K562 (cell line): ENCODE data around the gene HRAS. TPM values are rescaled to one million over a fixed set of nuclear protein-coding genes. Genes with fewer than 3 reads are reported as not detected.

ENCODE experiments used
- ATAC-seq: fragments of 200-7000 bp; cut with Tn5 transposase; 3 replicates; pipeline ENCODE4 v1.9.1; 2020; ENCODE audit warnings: moderate library complexity
- BruUV-seq: library from RNA; stranded (reverse); fragments of 400-500 nt; replicated peaks from 2 replicates; lab custom pipeline; 2021; lab: Mats Ljungman, UMichigan
- CTCF ChIA-PET: fragments of 300-600 bp; formaldehyde crosslinking; extraction: SDS; loops from one replicate; lab custom pipeline; 2021; ENCODE audit warnings: low intra/inter-chr PET ratio; lab: Yijun Ruan, JAX
- POLR2A ChIA-PET: fragments of 300-600, 350-650 bp; sonication (Branson Sonifier 250); formaldehyde crosslinking; extraction: SDS; loops from one replicate; lab custom pipeline; 2021; ENCODE audit warnings: antibody characterized with exemption, inconsistent platforms; lab: Yijun Ruan, JAX
- DNase-seq, 4 experiments: peaks; one replicate each; pipeline versions ENCODE4 v3.0.0 to v3.0.0-alpha.2; 2011 to 2018; ENCODE audit warnings: low spot score in 3 of 4, mixed read lengths in 3 of 4; ENCODE audit errors: extremely low read depth in 1 of 4
- FAIRE-seq: peaks from 2 replicates; lab custom pipeline; 2011; peaks lifted over from hg19 to GRCh38; lab: Jason Lieb, UNC
- H2AFZ ChIP-seq: 2 replicates; pipeline ENCODE4 v1.6.0; 2011; ENCODE audit warnings: low read depth, low read length, control low read depth, inconsistent platforms
- H3K27ac ChIP-seq: fragments of 200-600 bp; 3 replicates; pipeline ENCODE4 v1.8.0; 2011; ENCODE audit warnings: low read depth, mild to moderate bottlenecking, control low read depth, inconsistent platforms, low read length, moderate library complexity, mixed read lengths; ENCODE audit errors: extremely low read depth
- H3K27me3 ChIP-seq, 2 experiments: fragments of 300-600 bp in 1 of 2; 2 replicates in 1 of 2; 3 replicates in 1 of 2; pipeline versions ENCODE4 v1.6.0 to v1.8.0; 2011; ENCODE audit warnings: inconsistent platforms in 2 of 2, low read length in 2 of 2, mild to moderate bottlenecking in 1 of 2, mixed read lengths in 1 of 2, moderate library complexity in 1 of 2; ENCODE audit not compliant: control insufficient read depth in 2 of 2, insufficient read depth in 2 of 2
- H3K36me3 ChIP-seq: fragments of 300-600 bp; 3 replicates; pipeline ENCODE4 v1.8.0; 2011; ENCODE audit warnings: mild to moderate bottlenecking, low read length, inconsistent platforms; ENCODE audit not compliant: control insufficient read depth, insufficient read depth
- H3K4me1 ChIP-seq, 2 experiments: fragments of 200-600 bp in 1 of 2; replicated peaks in 1 of 2; 2 replicates in 1 of 2; 3 replicates in 1 of 2; pipeline versions ENCODE4 v1.5.1 to v1.8.0; 2011; ENCODE audit warnings: inconsistent platforms in 2 of 2, low read length in 2 of 2, mild to moderate bottlenecking in 1 of 2, mixed read lengths in 1 of 2, moderate library complexity in 1 of 2; ENCODE audit not compliant: control insufficient read depth in 2 of 2, insufficient read depth in 2 of 2
- H3K4me2 ChIP-seq: 2 replicates; pipeline ENCODE4 v1.6.1; 2011; ENCODE audit warnings: low read length, control low read depth, inconsistent platforms, mixed read lengths; ENCODE audit not compliant: insufficient read depth
- H3K4me3 ChIP-seq: fragments of 200-600 bp; sonication (generic), shearing (Covaris generic); 2 replicates; pipeline ENCODE4 v1.5.1; 2016; ENCODE audit warnings: control low read depth, inconsistent platforms
- H3K79me2 ChIP-seq: fragments of 200-600 bp; 3 replicates; pipeline ENCODE4 v1.8.0; 2011; ENCODE audit warnings: low read length, inconsistent platforms; ENCODE audit not compliant: control insufficient read depth, insufficient read depth
- H3K9ac ChIP-seq, 2 experiments: 2 replicates each; pipeline versions ENCODE4 v1.6.0 to v1.6.1; 2011; ENCODE audit warnings: low read depth in 2 of 2, low read length in 2 of 2, control low read depth in 1 of 2, inconsistent platforms in 1 of 2, mild to moderate bottlenecking in 1 of 2, mixed read lengths in 1 of 2; ENCODE audit not compliant: insufficient read depth in 1 of 2
- H3K9me1 ChIP-seq: one replicate; pipeline ENCODE4 v1.6.0; 2011; ENCODE audit warnings: inconsistent platforms, mild to moderate bottlenecking, low read length, moderate library complexity; ENCODE audit not compliant: control insufficient read depth, insufficient read depth
- H3K9me3 ChIP-seq: replicated peaks from 2 replicates; pipeline ENCODE4 v1.5.1; 2011; ENCODE audit warnings: low read depth, low read length, inconsistent platforms; ENCODE audit not compliant: control insufficient read depth, insufficient read depth
- H4K20me1 ChIP-seq: replicated peaks from 2 replicates; pipeline ENCODE4 v1.6.1; 2011; ENCODE audit warnings: low read length, inconsistent platforms, mixed read lengths; ENCODE audit not compliant: control insufficient read depth, insufficient read depth
- ATF1 ChIP-seq, 2 experiments: fragments of 450-650 bp in 1 of 2; IDR thresholded peaks; 2 replicates each; pipeline ENCODE4 v1.6.1; 2016; ENCODE audit warnings: missing compliant biosample characterization in 1 of 2, missing genetic modification characterization in 1 of 2
- CREB1 ChIP-seq, 2 experiments: sonication (generic) in 1 of 2; formaldehyde crosslinking in 1 of 2; IDR thresholded peaks; 2 replicates each; pipeline versions ENCODE4 v1.6.1 to v1.8.0; 2012 to 2022; ENCODE audit warnings: inconsistent platforms in 1 of 2, mild to moderate bottlenecking in 1 of 2, missing genetic modification reagents in 1 of 2, moderate library complexity in 1 of 2
- CREBBP ChIP-seq: IDR thresholded peaks from one replicate; pipeline ENCODE4 v1.6.1; 2012; ENCODE audit warnings: low read depth, mild to moderate bottlenecking, control low read depth, inconsistent platforms, low read length
- ETV5 ChIP-seq: sonication (generic); formaldehyde crosslinking; IDR thresholded peaks from 2 replicates; pipeline ENCODE4 v1.4.0; 2020; ENCODE audit warnings: low read depth, mild to moderate bottlenecking, missing genetic modification reagents
- RNF2 ChIP-seq: sonication (generic); IDR thresholded peaks from 2 replicates; pipeline ENCODE4 v1.6.1; 2016
- WGBS: fragments of 100-300 bp; shearing (Covaris generic); methylation state at CpG from one replicate; pipeline ENCODE4 v1.1.6; 2016; ENCODE audit warnings: low coverage, mixed read lengths; ENCODE audit not compliant: insufficient coverage; ENCODE audit errors: missing lambda C conversion rate; 5-methylcytosine and 5-hydroxymethylcytosine counted together
- in situ Hi-C: fragments of 300-500 bp; cut with MboI; formaldehyde crosslinking; loops from 4 replicates; pipeline ENCODE4 v1.15.0; 2018; ENCODE audit warnings: inconsistent platforms, mixed read lengths
- intact Hi-C: fragments of 100-400 bp; cut with micrococcal nuclease; formaldehyde crosslinking; loops from 2 replicates; pipeline ENCODE4 v1.14.2; 2022
- polyA plus RNA-seq, 8 experiments: library from polyadenylated mRNA; depleted of rRNA in 4 of 8; stranded (reverse) in 5 of 8; unstranded in 3 of 8; fragments of >200 nt; fragmentation: Nextera tagmentation in 2 of 8; fragmentation: Illumina TruSeq in 1 of 8; extraction: Ambion mirVana in 2 of 8; extraction: Trizol in 1 of 8; gene quantifications; 2 replicates each; pipeline versions ENCODE4 v1.2.1 to v1.2.3, GENCODE V29; 2011 to 2014; ENCODE audit warnings: inconsistent platforms in 1 of 8, missing spikeins in 1 of 8
- total RNA-seq, 7 experiments: library from RNA; depleted of rRNA in 6 of 7; stranded (reverse); fragments of >200 nt in 6 of 7; fragmentation: Illumina TruSeq in 2 of 7; extraction: Trizol in 2 of 7; gene quantifications; 2 replicates each; pipeline versions ENCODE4 v1.2.1 to v1.2.3, GENCODE V29; 2011 to 2021; ENCODE audit warnings: low replicate concordance in 1 of 7
- TF ChIP-seq, protein P1 (sequence below): fragments of 450-650 bp; formaldehyde crosslinking; IDR thresholded peaks from 2 replicates; pipeline ENCODE4 v1.4.0; 2020; ENCODE audit warnings: mild to moderate bottlenecking, moderate library complexity
- TF ChIP-seq, protein P2 (sequence below): fragments of 450-650 bp; IDR thresholded peaks from 2 replicates; pipeline ENCODE4 v1.6.1; 2016; ENCODE audit warnings: low read depth
- TF ChIP-seq, protein P3 (sequence below): sonication (generic); formaldehyde crosslinking; IDR thresholded peaks from 2 replicates; pipeline ENCODE4 v1.8.0; 2022; ENCODE audit warnings: missing genetic modification reagents, mild to moderate bottlenecking, moderate library complexity, borderline replicate concordance
- TF ChIP-seq, protein P4 (sequence below): sonication (generic); formaldehyde crosslinking; IDR thresholded peaks from 2 replicates; pipeline ENCODE4 v1.8.0; 2022; ENCODE audit warnings: mild to moderate bottlenecking, missing genetic modification reagents

The HRAS gene
- total and polyA plus RNA-seq, 9 of the 15 experiments (the other 6 are each of a cell fraction or from before 2014, with no cell fraction given) = 2.8 to 73.5 (median 29.6) TPM

DNA sequence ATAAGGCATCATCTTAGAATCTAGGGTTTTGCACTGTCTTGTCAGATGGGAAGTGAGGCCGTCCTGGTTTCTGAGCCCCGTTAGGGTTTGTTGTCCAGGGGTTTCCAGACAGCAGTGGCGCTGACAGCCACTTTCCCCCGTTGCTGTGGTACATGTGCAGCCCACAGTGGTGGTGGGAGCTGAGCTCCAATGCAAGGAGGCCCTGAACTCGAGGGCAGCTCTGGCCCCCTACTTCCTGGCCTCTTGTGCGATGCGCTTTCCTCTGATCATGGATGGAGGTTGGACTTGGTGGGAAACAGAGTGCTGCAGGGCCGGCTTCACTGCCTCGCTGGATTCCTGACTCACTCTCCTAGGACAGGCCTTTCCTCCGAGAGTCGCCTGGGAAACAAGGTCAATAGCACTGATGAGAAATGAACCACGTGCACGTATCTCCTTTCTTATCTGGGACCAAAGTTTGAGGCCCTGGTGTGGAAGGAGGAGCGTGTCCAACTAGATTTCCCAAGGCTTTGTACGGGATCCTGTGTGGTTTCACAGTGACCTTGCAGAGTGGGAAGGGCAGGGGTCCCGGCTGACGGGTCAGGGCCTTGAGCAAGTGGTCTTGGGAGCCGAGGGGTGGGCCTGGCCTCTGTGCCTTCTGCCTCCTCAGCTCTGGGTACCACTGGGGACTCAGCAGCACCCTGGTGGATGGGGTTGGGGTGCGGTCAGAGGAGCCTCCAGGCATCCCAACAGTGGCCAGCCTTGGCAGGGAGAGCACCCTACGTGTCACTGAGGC, 44.6 kb upstream of the HRAS start:
- CTCF ChIA-PET = no interaction called here
- H3K79me2 ChIP-seq = peaks cover 88% of the 10 kb centered on the region
- 59% methylated on average over 19 of the region's 20 CpGs for WGBS
- in situ Hi-C loops = no loop called here
- H3K36me3 ChIP-seq = peaks cover 68% of the 10 kb centered on the region; the same call in 2 of the 3 replicates
- intact Hi-C loops = no loop called here
- DNase-seq = peak in 1 of 4 experiments; percentile 14
- H3K27me3 ChIP-seq = no peaks in the 10 kb centered on the region
- POLR2A ChIA-PET = interaction anchor here (0.8 to 1.6 kb wide), 2 partner anchors 11 to 124 kb away, joined by 3 to 5 read pairs; no protein-coding TSS in a partner anchor
- H3K27ac ChIP-seq = no peak overlapping the region; the same call in 2 of the 3 replicates
- H3K9me3 ChIP-seq = no peaks in the 10 kb centered on the region
- peaks cover 32 to 56% of the 10 kb centered on the region in 2 experiments for H3K4me1 ChIP-seq
- FAIRE-seq = no peak
- peaks cover 48% of the 10 kb centered on the region for H4K20me1 ChIP-seq
- no peak for ATAC-seq
- H3K4me3 ChIP-seq = no peak overlapping the region
- peaks cover 20% of the 10 kb centered on the region for H3K9me1 ChIP-seq
- no peak overlapping the region for H2AFZ ChIP-seq
- peak overlapping the region; percentile 7 to 91; a peak in 3 of 4 replicates for H3K9ac ChIP-seq
- H3K4me2 ChIP-seq = peak overlapping the region; percentile 46; the same call in 1 of the 2 replicates
- no TSS peak for BruUV-seq
- TF ChIP-seq RNF2 = no peak
- TF ChIP-seq ATF1 (CRISPR knock-in tag; IDR thresholded peaks at IDR 0.05) = no peak
- TF ChIP-seq ATF1 (tag; IDR thresholded peaks at IDR 0.05) = no peak
- no peak for TF ChIP-seq CREBBP
- no peak for TF ChIP-seq ETV5
- TF ChIP-seq, protein P1, sequence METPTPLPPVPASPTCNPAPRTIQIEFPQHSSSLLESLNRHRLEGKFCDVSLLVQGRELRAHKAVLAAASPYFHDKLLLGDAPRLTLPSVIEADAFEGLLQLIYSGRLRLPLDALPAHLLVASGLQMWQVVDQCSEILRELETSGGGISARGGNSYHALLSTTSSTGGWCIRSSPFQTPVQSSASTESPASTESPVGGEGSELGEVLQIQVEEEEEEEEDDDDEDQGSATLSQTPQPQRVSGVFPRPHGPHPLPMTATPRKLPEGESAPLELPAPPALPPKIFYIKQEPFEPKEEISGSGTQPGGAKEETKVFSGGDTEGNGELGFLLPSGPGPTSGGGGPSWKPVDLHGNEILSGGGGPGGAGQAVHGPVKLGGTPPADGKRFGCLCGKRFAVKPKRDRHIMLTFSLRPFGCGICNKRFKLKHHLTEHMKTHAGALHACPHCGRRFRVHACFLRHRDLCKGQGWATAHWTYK (CRISPR knock-in tag) = no peak
- TF ChIP-seq, protein P2, sequence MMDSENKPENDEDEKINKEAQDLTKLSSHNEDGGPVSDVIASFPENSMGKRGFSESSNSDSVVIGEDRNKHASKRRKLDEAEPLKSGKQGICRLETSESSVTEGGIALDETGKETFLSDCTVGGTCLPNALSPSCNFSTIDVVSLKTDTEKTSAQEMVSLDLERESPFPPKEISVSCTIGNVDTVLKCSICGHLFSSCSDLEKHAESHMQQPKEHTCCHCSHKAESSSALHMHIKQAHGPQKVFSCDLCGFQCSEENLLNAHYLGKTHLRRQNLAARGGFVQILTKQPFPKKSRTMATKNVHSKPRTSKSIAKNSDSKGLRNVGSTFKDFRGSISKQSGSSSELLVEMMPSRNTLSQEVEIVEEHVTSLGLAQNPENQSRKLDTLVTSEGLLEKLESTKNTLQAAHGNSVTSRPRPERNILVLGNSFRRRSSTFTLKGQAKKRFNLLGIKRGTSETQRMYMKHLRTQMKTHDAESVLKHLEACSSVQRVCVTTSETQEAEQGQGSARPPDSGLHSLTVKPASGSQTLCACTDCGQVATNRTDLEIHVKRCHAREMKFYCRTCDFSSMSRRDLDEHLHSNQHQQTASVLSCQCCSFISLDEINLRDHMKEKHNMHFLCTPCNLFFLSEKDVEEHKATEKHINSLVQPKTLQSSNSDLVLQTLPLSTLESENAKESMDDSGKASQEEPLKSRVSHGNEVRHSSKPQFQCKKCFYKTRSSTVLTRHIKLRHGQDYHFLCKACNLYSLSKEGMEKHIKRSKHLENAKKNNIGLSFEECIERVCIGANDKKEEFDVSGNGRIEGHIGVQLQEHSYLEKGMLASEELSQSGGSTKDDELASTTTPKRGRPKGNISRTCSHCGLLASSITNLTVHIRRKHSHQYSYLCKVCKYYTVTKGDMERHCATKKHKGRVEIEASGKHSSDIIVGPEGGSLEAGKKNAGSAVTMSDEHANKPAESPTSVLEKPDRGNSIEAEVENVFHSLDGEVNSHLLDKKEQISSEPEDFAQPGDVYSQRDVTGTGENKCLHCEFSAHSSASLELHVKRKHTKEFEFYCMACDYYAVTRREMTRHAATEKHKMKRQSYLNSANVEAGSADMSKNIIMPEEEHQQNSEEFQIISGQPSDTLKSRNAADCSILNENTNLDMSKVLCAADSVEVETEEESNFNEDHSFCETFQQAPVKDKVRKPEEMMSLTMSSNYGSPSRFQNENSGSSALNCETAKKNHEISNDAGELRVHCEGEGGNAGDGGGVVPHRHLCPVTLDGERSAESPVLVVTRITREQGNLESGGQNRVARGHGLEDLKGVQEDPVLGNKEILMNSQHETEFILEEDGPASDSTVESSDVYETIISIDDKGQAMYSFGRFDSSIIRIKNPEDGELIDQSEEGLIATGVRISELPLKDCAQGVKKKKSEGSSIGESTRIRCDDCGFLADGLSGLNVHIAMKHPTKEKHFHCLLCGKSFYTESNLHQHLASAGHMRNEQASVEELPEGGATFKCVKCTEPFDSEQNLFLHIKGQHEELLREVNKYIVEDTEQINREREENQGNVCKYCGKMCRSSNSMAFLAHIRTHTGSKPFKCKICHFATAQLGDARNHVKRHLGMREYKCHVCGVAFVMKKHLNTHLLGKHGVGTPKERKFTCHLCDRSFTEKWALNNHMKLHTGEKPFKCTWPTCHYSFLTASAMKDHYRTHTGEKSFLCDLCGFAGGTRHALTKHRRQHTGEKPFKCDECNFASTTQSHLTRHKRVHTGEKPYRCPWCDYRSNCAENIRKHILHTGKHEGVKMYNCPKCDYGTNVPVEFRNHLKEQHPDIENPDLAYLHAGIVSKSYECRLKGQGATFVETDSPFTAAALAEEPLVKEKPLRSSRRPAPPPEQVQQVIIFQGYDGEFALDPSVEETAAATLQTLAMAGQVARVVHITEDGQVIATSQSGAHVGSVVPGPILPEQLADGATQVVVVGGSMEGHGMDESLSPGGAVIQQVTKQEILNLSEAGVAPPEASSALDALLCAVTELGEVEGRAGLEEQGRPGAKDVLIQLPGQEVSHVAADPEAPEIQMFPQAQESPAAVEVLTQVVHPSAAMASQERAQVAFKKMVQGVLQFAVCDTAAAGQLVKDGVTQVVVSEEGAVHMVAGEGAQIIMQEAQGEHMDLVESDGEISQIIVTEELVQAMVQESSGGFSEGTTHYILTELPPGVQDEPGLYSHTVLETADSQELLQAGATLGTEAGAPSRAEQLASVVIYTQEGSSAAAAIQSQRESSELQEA = no peak
- TF ChIP-seq, protein P3, sequence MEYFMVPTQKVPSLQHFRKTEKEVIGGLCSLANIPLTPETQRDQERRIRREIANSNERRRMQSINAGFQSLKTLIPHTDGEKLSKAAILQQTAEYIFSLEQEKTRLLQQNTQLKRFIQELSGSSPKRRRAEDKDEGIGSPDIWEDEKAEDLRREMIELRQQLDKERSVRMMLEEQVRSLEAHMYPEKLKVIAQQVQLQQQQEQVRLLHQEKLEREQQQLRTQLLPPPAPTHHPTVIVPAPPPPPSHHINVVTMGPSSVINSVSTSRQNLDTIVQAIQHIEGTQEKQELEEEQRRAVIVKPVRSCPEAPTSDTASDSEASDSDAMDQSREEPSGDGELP = peak; percentile 29; the same call in 1 of the 2 replicates
- TF ChIP-seq CREB1 (IDR thresholded peaks at IDR 0.05) = no peak
- no peak for TF ChIP-seq CREB1 (CRISPR knock-in tag; IDR thresholded peaks at IDR 0.05)
- TF ChIP-seq, protein P4, sequence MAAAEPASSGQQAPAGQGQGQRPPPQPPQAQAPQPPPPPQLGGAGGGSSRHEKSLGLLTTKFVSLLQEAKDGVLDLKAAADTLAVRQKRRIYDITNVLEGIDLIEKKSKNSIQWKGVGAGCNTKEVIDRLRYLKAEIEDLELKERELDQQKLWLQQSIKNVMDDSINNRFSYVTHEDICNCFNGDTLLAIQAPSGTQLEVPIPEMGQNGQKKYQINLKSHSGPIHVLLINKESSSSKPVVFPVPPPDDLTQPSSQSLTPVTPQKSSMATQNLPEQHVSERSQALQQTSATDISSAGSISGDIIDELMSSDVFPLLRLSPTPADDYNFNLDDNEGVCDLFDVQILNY = no peak
